Stimulated activated CD4-positive, alpha-beta T cell treated with anti-CD3 and anti-CD28 coated beads, Interleukin-12 subunit alpha, Interleukin-12 subunit beta, amount 100 ng/mL, for 48 hours (primary cell): Measurements from ENCODE around the gene RAD9A.
A peak's percentile ranks its signal among the peaks of the same experiment; 100 is the strongest.

Experiments
- DNase-seq, 3 donors: peaks; one replicate each; pipeline ENCODE4 v3.0.0-alpha.2; 2020; ENCODE audit warnings: low read depth in 2 of 3, low spot score in 1 of 3

Gene RAD9A

GRCh38 chr11:67408437-67409200 is 16.8 kb downstream of the RAD9A start:
- DNase-seq, result no peak

- peak in 1 of 3 donors; percentile 56 for DNase-seq
These were observed 17.5 kb downstream of the RAD9A start for GRCh38 chr11:67409261-67409666.

- DNase-seq, result no peak
These were observed 18.1 kb downstream of the RAD9A start for GRCh38 chr11:67409781-67410368.

- no peak for DNase-seq
These were observed 18.6 kb downstream of the RAD9A start for GRCh38 chr11:67410369-67410831.

GRCh38 chr11:67410984-67411784 is 19.4 kb downstream of the RAD9A start:
- DNase-seq, result no peak

- no peak for DNase-seq
These were observed 20.0 kb downstream of the RAD9A start for GRCh38 chr11:67411785-67412152.

- no peak for DNase-seq
These were observed 20.9 kb downstream of the RAD9A start for GRCh38 chr11:67412495-67413179.

- no peak for DNase-seq
These were observed 21.6 kb downstream of the RAD9A start for GRCh38 chr11:67413266-67413849.

GRCh38 chr11:67415501-67416304 is 23.9 kb downstream of the RAD9A start, which contains the start of gene CARNS1:
TSS of gene CARNS1 (plus strand) at chr11:67415678. CDS start at chr11:67416200, 522 bp downstream.
- no peak for DNase-seq

GRCh38 chr11:67416416-67417335 is 24.9 kb downstream of the RAD9A start:
- no peak for DNase-seq

- DNase-seq, result no peak
These were observed 25.6 kb downstream of the RAD9A start for GRCh38 chr11:67417425-67417824.

- no peak for DNase-seq
These were observed 26.9 kb downstream of the RAD9A start for GRCh38 chr11:67418476-67419281.

- no peak for DNase-seq
These were observed 27.7 kb downstream of the RAD9A start for GRCh38 chr11:67419325-67420049.

- DNase-seq, result no peak
These were observed 28.4 kb downstream of the RAD9A start for GRCh38 chr11:67420147-67420645.

GRCh38 chr11:67420646-67421429 is 29.1 kb downstream of the RAD9A start:
- peak; percentile 97 to 99 (median 97) for DNase-seq

- no peak for DNase-seq
These were observed 29.7 kb downstream of the RAD9A start for GRCh38 chr11:67421430-67422031.
